SU-DHL-6 (cell line): Measurements from ENCODE around the gene TMEM129.
A peak's percentile ranks its signal among the peaks of the same experiment; 100 is the strongest.

Experiments used
- H2AFZ ChIP-seq: fragments of 200-600 bp; sonication (generic); 2 replicates; pipeline ENCODE4 v1.6.1; 2014; ENCODE audit warnings: low read depth, mild to moderate bottlenecking, moderate library complexity, mixed read lengths, antibody characterized with exemption, low read length; ENCODE audit not compliant: severe bottlenecking
- H3F3A ChIP-seq: fragments of 200-600 bp; shearing (Covaris generic); 2 replicates; pipeline ENCODE4 v1.6.0; 2016; ENCODE audit warnings: antibody characterized with exemption, mild to moderate bottlenecking; ENCODE audit not compliant: insufficient read depth
- H3K27ac ChIP-seq: fragments of 200-600 bp; sonication (generic); 2 replicates; pipeline ENCODE4 v1.5.1; 2016; ENCODE audit warnings: low read depth, mild to moderate bottlenecking, low read length, moderate library complexity, mixed read lengths
- H3K27me3 ChIP-seq: fragments of 200-600 bp; sonication (generic), shearing (Covaris generic); 2 replicates; pipeline ENCODE4 v1.6.0; 2014; ENCODE audit warnings: mild to moderate bottlenecking, low read length
- H3K36me3 ChIP-seq: fragments of 200-600 bp; sonication (generic); 2 replicates; pipeline ENCODE4 v1.6.1; 2014; ENCODE audit warnings: mild to moderate bottlenecking, low read length, mixed read lengths
- H3K4me2 ChIP-seq: fragments of 300-600, 200-600 bp; shearing (Covaris generic), sonication (generic); 2 replicates; pipeline ENCODE4 v1.6.0; 2014; ENCODE audit warnings: low read length, low read depth, mild to moderate bottlenecking; ENCODE audit not compliant: poor library complexity, severe bottlenecking
- H3K4me3 ChIP-seq: fragments of 200-600 bp; sonication (generic); 2 replicates; pipeline ENCODE4 v1.5.1; 2014; ENCODE audit warnings: antibody characterized with exemption, low read length, mild to moderate bottlenecking, mixed read lengths; ENCODE audit not compliant: insufficient read depth, poor library complexity, severe bottlenecking
- H3K79me2 ChIP-seq: fragments of 200-600 bp; sonication (generic); 2 replicates; pipeline ENCODE4 v1.6.1; 2014; ENCODE audit warnings: mild to moderate bottlenecking, low read length, moderate library complexity; ENCODE audit not compliant: insufficient read depth
- H3K9ac ChIP-seq: fragments of 200-600 bp; sonication (generic); 2 replicates; pipeline ENCODE4 v1.7.0; 2014; ENCODE audit warnings: mild to moderate bottlenecking, low read length
- H3K9me2 ChIP-seq: fragments of 200-600 bp; sonication (generic); replicated peaks from 2 replicates; pipeline ENCODE4 v1.6.1; 2014; ENCODE audit warnings: low read length; ENCODE audit not compliant: insufficient read depth
- H3K9me3 ChIP-seq: fragments of 200-600 bp; sonication (generic); 2 replicates; pipeline ENCODE4 v1.6.1; 2014; ENCODE audit warnings: low read length, mixed read lengths; ENCODE audit not compliant: insufficient read depth
- H4K20me1 ChIP-seq: fragments of 200-600 bp; sonication (generic); 2 replicates; pipeline ENCODE4 v1.6.1; 2014; ENCODE audit warnings: low read depth, mild to moderate bottlenecking, antibody characterized with exemption, low read length, moderate library complexity, mixed read lengths
- CTCF ChIP-seq: fragments of 200-600 bp; sonication (generic); IDR thresholded peaks from one replicate; pipeline ENCODE4 v1.5.1; 2017; ENCODE audit warnings: antibody characterized with exemption, mild to moderate bottlenecking, low read length, moderate library complexity; ENCODE audit not compliant: insufficient read depth, poor library complexity, severe bottlenecking
- EZH2phosphoT487 ChIP-seq: fragments of 200-600 bp; sonication (generic), shearing (Covaris generic); conservative IDR thresholded peaks from 2 replicates; pipeline ENCODE4 v1.6.1; 2018; ENCODE audit warnings: mild to moderate bottlenecking, antibody characterized with exemption, low read length, moderate library complexity, mixed read lengths

The TMEM129 gene

GRCh38 chr4:1722551-1723118, 1.5 kb upstream of the TMEM129 start:
- H3K79me2 ChIP-seq: peaks cover 53% of the 10 kb centered on the region

GRCh38 chr4:1721666-1722550, 785 bp upstream of the TMEM129 start:
- no peaks in the 10 kb centered on the region for H3K9me3 ChIP-seq
- H4K20me1 ChIP-seq: peaks cover 3% of the 10 kb centered on the region; the same call in 1 of the 2 replicates
- no peaks in the 10 kb centered on the region for H3K27me3 ChIP-seq
- peaks cover 34% of the 10 kb centered on the region for H3F3A ChIP-seq
- peak overlapping the region; percentile 83 for H3K4me2 ChIP-seq
- no peak overlapping the region for H2AFZ ChIP-seq
- H3K79me2 ChIP-seq: peaks cover 46% of the 10 kb centered on the region
- H3K4me3 ChIP-seq: peak overlapping the region; percentile 87
- peak overlapping the region; percentile 97 for H3K9ac ChIP-seq
- TF ChIP-seq CTCF: no peak
- no peak for TF ChIP-seq EZH2phosphoT487
- H3K36me3 ChIP-seq: peaks cover 11% of the 10 kb centered on the region
- peak overlapping the region; percentile 93 for H3K27ac ChIP-seq
- no peaks in the 10 kb centered on the region for H3K9me2 ChIP-seq

More at GRCh38 chr4:1722551-1723118, 1.5 kb upstream of the TMEM129 start:
- peak overlapping the region; percentile 93 for H3K27ac ChIP-seq
- no peaks in the 10 kb centered on the region for H3K9me2 ChIP-seq
- peak overlapping the region; percentile 87 for H3K4me3 ChIP-seq
- no peak overlapping the region for H2AFZ ChIP-seq
- H3F3A ChIP-seq: peaks cover 34% of the 10 kb centered on the region
- peaks cover 14% of the 10 kb centered on the region for H3K36me3 ChIP-seq
- H3K27me3 ChIP-seq: no peaks in the 10 kb centered on the region
- H4K20me1 ChIP-seq: peaks cover 3% of the 10 kb centered on the region; the same call in 1 of the 2 replicates
- H3K9me3 ChIP-seq: no peaks in the 10 kb centered on the region
- TF ChIP-seq EZH2phosphoT487 (no peak), CTCF (no peak)
- H3K9ac ChIP-seq: peak overlapping the region; percentile 97
- peak overlapping the region; percentile 83 for H3K4me2 ChIP-seq

- TF ChIP-seq EZH2phosphoT487: no peak
- no peak for TF ChIP-seq CTCF
- Histone ChIP-seq H3K9me2 (no peaks in the 10 kb centered on the region), H3K9ac (peak overlapping the region; percentile 71), H3F3A (peaks cover 45% of the 10 kb centered on the region), H3K27me3 (no peaks in the 10 kb centered on the region), H2AFZ (no peak overlapping the region), H3K4me3 (peak overlapping the region; percentile 57), H3K9me3 (no peaks in the 10 kb centered on the region), H3K36me3 (peaks cover 8% of the 10 kb centered on the region; the same call in 1 of the 2 replicates), H4K20me1 (peaks cover 5% of the 10 kb centered on the region; the same call in 1 of the 2 replicates), H3K27ac (peak overlapping the region; percentile 85), H3K79me2 (peaks cover 43% of the 10 kb centered on the region), H3K4me2 (peak overlapping the region; percentile 64)
These were observed 750 bp downstream of the TMEM129 start for GRCh38 chr4:1720163-1720983.
